Left colon (tissue), 2 donors: Measurements from ENCODE around the gene PRR35. TPM values are rescaled to one million over a fixed set of nuclear protein-coding genes. Genes with fewer than 3 reads are reported as not detected.
A peak's percentile ranks its signal among the peaks of the same experiment; 100 is the strongest.

Source experiments
- ATAC-seq: fragments of 200-7000 bp; cut with Tn5 transposase; one replicate; pipeline ENCODE4 v1.9.1; 2020; ENCODE audit warnings: mild to moderate bottlenecking, moderate library complexity
- DNase-seq, 2 donors: peaks; one replicate each; pipeline ENCODE4 v3.0.0-alpha.2; 2020
- intact Hi-C, 2 donors: fragments of 100-400 bp; cut with DNase I in 1 of 2; cut with micrococcal nuclease in 1 of 2; formaldehyde crosslinking; loops; one replicate each; pipeline versions ENCODE4 v1.11.2 to v1.14.0; 2022; cut with DNase I, micrococcal nuclease
- long read RNA-seq: library from polyadenylated mRNA; unstranded; transcript quantifications from one replicate; pipeline ENCODE4 v2.0.0, GENCODE V29; 2021
- total RNA-seq, 2 donors: library from RNA; stranded (reverse); fragmentation: NEBNext Ultra II Directional; extraction: Animal tissue kit (Norgen Biotek cat#: 25700); gene quantifications; one replicate each; pipeline ENCODE4 v1.2.1, GENCODE V29; 2021
- donor health status: DM: no; HTN: no; CAD: no.
- donor health status: DM: yes; HTN: yes; CAD: no.

PRR35 gene
- total RNA-seq, result not detected
- long read RNA-seq, result 0 reads

DNA sequence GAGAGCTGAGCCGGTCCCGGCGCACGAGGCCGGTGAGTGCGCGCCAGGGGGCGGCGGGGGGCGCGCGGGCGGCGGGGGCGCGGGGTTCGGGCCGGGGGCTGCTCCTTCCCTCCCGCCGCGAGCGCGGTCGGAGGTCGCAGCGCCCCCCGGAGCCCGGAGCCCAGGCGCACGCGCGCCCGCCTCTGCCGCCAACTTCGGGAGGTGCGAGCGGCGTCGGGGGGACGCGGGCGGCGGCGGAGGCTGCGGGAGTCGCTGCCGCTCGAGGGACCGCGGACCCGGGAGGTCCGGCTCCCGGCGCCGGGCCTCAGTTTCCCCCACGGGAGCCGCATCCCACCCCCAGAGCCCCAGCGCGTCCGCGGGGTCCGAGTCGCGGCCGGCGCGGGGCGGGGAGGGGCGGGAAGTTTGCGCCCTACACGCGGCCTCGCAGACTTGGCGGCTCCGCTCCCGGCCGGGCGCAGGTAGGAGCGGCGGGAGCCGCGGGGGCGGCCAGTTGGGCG is at the start of gene PRR35:
Gene PRR35 (plus strand): TSS at position 191 of the 497 bp plus-strand sequence. CDS start 2,901 bp downstream, outside the sequence.
- intact Hi-C loops, result no loop called here
- no peak for DNase-seq
- no peak for ATAC-seq

DNA sequence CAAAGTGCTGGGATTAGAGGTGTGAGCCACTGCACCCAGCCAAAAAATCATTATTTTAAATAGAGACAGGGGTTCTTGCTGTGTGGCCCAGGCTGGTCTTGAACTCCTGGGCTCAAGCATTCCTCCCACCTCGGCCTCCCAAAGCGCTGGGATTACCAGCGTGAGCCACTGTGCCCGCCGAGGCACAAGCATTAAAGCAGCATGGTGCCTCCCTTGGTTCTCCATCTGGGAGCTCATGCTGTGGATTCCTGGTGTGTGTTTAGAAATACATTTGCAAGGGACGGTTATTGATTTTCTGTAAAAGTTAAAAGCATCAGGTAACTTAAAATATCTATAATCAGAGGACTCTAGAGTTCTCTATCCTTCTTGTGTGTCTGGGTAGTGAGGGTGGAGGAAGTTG is 47.4 kb upstream of the PRR35 start:
- DNase-seq (no peak), ATAC-seq (no peak)

DNA sequence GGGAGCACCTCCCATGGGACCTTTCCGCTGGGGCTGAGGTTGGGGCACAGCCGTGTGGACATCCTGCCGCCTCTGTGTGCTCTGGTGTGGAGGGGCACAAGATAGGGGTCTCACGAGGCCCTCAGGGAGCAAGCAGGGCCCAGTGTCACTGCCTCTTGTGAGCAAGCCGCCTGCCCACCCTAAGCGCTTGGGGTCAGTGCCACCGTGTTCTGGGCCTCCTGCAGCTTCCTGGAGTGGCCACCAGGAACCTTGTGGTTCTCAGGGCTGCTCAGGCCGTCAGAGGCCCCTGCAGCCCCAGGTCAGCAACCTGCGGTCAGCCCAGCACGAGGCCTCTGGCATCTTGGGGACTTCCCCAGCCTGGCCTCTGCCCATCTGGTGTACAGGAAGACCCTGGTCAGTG is 46.2 kb upstream of the PRR35 start:
- DNase-seq (no peak), ATAC-seq (no peak)
- intact Hi-C loops, result no loop called here

More for the DNA sequence above, 47.4 kb upstream of the PRR35 start:
- intact Hi-C loops, result no loop called here

DNA sequence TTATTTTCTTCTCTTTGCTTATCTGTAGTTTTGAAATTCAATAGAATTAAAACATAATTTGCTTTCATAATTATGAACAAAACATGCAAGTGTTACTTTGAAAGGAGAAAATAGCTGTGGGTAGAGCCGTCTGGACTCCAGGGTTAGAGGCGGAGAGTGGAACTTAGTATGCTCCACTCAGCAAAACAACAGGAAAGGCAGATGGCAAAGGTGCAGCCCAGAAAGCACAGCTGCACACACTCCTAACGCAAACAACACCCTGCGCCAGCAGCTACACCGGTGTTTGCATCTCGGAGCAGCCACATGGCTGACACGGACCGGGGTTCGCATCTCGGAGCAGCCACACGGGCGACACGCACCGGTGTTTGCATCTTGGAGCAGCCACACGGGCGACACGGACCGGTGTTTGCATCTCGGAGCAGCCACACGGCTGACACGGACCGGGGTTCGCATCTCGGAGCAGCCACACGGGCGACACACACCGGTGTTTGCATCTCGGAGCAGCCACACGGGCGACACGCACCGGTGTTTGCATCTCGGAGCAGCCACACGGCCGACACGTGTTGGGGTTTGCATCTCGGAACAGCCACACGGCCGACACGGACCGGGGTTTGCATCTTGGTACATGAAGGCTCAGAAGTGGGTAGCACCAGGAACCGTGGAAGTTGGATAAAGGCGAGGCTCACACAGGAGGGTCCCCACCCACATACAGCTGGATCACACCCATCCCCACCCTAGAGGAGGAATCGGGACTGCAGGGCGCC is 44.8 kb upstream of the PRR35 start:
- ATAC-seq, result no peak
- DNase-seq, result no peak
- intact Hi-C loops, result no loop called here

DNA sequence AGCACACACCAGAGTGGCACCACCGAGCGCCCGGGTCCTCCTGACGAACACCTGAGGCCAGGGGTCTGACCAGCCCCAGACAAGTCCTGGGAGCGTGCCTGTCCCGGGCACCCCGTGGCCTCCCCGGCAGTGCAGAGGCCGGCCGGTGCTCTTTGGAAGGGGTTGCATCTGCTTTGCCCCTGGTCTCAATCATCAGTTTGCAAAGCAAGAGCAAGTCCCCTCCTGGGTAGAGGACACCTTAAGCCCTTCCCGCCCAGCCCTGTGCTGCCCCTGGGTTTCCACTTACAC is 44.3 kb upstream of the PRR35 start:
- ATAC-seq (no peak), DNase-seq (no peak)
- intact Hi-C loops, result no loop called here

DNA sequence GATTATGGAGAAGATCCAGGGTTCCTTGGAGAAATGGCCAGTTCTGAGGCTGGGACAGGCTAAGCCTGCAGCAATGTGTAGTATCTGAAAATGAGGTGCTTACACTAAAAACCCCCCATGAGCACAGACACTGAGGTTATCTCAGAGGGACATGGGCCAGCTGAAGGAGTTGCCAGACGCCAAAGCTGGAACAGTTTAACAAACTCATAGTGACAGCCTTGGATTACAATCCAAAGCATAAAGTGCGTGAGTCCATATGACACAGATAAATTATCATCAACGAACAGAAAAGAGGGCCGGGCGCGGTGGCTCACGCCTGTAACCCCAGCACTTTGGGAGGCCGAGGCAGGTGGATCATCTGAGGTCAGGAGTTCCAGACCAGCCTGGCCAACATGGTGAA is 43.9 kb upstream of the PRR35 start:
- no peak for DNase-seq
- intact Hi-C loops, result no loop called here
- ATAC-seq, result no peak

DNA sequence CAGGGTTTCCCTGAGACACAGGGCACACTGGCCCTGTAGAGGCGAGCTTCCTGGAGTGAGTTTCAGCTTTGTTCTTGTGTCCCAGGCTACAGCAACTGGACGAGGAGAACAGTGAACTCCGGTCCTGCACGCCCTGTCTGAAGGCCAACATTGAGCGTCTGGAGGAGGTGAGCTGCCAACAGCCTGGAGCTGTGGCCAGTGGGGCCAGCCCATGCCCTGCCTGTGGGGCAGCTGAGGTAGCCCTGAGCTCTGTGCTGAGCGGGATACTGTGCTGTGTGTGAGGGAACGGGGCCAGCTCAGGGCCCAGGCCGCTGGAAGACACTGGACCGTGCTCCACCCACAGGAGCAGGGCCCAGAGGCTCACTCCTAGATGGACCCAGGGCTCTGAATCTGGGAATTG is 41.3 kb upstream of the PRR35 start:
- ATAC-seq (no peak), DNase-seq (no peak)
- intact Hi-C loops, result no loop called here

DNA sequence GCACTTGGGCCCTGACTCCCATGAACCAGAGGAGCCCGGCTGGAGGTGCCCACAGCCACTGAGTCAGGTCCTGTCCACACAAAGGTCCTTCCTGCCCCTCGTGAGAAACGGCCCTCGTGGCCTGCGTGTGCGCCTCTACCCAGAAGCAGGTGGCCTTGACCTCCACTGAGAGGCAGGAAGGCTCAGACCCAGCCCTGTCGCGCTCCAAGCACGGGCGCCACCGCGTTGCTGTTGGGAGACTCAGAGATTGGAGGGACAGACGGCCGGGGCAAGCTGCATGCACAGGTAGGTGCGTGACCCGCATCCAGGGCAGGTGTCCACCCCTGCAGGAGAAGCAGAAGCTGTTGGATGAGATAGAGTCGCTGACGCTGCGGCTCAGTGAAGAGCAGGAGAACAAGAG is 40.8 kb upstream of the PRR35 start:
- DNase-seq, result no peak
- ATAC-seq, result no peak
- intact Hi-C loops, result no loop called here

DNA sequence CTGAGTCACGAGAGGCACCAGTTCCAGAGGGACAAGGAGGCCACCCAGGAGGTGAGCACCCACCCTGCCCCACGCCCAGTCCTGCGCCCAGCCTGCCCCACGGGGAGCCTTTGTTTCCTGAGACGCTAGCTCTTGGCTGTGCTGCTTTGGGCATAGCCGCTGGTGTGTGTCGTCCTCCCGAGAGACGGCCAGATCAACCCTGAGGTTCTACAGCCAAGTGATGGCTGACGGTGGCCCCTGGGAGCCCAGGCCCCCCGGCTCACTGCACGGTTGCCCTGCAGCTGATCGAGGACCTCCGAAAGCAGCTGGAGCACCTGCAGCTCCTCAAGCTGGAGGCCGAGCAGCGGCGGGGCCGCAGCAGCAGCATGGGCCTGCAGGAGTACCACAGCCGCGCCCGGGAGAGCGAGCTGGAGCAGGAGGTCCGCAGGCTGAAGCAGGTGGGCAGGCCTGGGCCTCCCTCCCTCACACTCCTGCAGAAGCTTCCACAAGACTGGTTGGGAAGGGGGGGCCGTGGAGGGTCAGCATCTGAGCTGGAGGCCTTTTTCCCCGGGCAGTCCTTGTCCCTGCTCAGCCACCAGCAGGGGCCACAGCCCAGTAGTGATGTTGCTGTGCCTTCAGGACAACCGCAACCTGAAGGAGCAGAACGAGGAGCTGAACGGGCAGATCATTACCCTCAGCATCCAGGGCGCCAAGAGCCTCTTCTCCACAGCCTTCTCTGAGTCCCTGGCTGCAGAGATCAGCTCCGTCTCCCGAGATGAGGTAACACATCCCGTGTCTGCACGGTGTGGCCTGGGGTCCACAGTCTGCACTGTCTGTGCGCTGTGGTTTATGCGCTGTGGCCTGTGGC is 40.1 kb upstream of the PRR35 start:
- DNase-seq (no peak), ATAC-seq (no peak)
- intact Hi-C loops, result no loop called here

DNA sequence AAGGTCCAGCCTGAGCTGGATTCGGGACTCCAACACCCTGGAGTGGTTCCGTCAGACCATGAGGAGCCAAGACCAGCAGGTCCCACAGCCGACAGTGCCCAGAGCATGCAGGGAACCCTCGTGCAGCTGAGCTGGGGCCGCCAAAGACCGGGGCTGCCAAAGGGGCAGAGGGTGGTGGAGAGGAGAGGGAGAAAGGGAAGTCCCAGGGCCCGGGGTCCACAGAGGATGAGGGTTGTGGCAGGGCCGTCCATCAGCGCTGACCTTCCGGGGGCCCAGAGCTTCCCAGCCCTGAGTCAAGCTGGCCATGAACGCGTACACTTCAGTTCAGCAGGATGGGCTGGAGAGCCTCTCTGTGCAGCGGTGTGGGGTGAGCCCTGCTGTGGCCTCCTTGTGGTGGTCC is 39.3 kb upstream of the PRR35 start:
- DNase-seq (no peak), ATAC-seq (no peak)
- intact Hi-C loops, result no loop called here

DNA sequence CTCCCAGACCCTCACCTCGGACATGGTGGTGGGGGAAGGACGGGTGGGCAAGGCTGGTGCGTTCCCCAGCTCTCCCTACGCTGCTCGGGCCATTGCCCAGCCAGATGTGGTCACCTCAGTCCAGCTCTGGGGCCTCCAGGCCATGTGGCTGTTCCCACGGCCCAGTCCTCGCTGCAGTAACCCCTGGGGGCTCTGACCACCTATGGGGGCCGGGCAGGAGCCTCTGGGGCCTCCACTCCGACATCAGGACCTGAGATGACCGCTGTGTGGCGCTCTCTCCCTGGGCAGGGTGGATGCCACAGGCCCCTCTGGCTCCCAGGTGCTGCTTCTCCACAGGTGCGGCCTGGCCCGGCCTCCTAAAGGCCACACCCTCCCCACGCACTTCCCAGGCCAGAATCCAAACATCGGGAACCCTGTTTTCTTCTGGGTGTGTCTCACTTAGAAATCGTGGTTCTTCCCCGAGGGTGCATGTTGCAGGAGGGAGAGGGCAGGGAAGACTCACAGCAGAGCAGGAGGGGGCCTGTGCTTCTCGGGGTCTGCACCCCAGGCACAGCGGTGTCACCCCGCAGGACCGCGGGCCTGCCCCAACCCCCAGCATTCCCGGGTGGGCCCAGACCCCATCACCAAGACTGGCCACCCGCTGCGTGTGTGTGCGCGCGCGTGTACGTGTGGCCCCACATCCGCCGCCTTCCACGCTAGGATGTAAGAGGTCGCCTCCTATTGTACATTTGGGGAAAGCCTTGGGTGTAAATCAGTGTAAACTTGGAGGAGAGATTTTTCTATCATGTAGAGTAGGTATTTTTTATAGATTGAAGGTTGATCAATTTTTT is 38.6 kb upstream of the PRR35 start:
- intact Hi-C loops, result no loop called here
- ATAC-seq (peak; percentile 82), DNase-seq (peak; percentile 75 to 88)

DNA sequence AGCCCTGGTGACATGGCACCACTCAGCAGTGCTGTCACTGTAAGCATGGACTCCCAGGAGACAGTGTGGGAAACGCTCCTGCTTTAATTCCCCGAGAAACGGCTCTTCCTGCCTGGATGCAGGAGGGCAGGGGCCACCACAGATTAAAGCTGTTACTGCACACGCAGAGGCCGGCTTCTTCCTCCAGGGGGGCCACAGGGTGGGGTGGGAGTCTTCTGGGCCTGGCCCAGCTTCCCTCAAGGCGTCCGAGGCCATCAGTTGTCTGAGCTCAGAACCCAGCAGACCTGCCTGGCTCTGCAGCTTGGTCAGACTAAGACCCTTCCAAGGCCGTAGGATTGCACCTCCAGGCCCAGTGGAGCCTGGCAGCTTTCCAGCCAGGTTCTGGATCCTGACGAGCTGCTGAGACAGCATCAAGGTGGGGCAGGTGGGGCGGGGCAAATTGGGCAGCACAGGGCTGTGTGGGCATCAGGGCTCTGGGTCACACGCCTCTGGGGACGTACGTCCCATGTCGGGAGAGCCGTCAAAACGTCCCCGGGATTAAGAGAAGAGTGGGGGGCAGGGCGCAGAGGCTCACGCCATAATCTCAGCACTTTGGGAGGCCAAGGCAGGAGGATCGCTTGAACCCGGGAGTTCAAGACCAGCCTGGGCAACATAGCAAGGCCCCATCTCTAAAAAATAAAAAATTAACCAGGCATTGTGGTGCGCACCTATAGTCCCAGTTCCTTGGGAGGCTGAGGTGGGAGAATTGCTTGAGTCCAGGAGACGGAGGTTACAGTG is 37.7 kb upstream of the PRR35 start:
- DNase-seq (no peak), ATAC-seq (no peak)
- intact Hi-C loops, result no loop called here

DNA sequence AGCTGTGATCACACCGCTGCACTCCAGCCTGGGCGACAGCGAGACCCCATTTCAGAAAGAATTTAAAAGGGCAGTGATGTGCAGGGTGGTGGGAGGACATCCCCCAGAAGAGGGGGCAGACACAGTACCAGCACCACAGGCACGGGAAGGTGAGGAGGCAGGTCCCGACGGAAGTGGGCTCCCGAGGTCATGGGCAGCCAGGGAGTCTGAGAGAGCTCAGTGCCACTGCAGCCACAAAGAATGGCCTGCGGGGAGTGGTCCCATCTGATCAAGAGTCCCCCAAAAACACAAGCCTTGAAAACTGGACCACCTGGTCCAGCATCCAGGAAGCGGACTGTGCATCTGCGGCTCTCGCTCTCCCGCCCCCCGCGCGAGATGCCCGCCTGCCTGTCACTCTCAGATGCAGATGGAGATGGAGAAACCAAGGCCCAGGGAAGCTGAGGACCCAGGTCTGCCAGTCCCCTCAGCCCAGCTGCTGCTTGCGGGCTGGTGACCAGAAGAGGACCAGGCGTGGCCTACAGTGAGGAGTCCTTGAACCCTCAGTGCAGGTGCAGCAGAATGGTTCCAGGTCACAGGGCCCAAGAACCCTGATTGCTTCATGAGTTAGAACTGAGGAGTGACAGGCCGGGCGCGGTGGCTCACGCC is 37.0 kb upstream of the PRR35 start:
- intact Hi-C loops, result no loop called here
- ATAC-seq, result no peak
- no peak for DNase-seq

DNA sequence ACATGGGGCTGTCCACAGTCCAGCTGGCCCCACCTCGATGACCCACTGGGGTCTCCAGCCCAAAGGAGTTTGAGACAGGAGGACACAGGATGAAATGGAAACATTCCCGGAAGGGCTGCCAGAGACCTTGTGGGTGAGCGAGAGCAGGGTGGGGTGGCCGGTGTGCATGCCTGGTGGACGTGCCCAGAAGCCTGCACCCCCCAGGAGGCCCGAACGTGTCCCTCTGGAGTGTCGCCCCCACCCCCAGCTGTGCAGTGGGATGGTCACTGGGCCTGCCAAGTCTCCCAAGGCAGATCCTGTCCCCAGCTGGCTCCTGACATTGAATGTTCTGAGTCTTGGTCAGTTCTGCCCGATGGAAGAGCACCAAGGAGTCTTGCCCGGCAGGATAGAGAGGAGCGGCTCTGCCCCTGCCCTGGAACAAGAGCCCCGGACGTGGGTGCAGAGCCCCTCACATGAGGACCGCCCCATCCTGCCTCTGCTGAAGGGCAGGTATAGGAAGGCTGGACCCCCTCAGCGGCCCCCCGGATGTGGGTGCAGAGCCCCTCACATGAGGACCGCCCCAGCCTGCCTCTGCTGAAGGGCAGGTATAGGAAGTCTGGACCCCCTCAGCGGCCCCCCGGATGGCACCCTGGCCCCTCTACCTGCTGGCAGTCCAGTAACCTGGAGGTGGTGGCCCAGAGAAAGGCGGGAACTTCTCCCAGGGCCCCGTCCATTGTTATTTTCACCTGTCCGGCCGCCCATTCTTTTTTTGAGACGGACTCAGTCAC is 35.7 kb upstream of the PRR35 start:
- intact Hi-C loops, result no loop called here
- DNase-seq (no peak), ATAC-seq (no peak)

DNA sequence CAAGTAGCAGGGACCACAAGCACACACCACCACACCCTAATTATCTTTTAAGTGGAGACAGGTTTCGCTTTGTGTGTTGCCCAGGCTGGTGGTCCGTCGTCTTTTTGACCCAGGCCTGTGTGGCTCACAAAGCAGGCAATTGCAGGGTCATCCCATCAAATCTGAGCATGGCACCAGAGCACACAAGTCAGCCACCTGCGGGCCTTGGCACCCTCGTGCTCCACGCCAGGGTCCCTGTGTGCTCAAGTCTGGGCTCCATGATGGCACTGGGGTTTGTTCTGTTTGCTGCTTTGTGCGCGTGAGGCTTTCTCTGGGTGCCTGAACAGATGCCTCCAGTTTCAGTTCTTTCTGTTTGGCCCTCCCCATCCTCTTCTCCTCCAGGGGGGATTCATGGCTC is 35.1 kb upstream of the PRR35 start:
- intact Hi-C loops, result no loop called here
- no peak for DNase-seq
- ATAC-seq, result no peak

DNA sequence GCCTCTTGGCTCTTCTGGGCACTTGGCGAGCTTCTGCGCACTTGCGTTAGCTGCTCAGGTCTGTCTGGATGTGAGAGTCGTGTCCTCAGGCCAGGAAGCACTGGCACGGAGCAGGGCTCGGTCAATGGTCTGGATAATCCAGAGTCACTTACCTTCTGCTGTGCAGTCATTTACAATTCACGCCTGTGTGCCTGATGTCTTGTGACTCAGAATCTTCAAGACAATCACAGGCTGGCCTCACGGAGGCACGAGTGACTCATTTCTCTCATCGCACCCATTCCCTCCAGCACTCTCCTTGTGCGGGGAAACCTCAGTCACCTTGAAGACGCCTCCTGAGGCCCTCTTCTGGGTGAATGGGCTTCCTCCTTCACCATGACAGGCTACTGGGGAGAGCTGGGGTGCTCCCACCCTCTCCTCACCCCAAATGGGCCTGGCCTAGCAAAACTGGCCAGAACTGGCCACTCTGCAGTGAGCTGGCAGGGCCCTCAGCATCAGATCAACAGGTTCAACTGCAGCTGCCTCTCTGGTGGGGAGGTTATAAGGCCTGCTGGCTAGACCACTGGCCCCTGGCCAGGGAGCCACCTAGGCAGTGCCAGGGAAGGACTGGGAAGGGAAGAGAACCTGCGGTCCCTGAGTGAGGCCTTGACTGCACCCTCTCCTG is 34.5 kb upstream of the PRR35 start:
- intact Hi-C loops, result no loop called here
- no peak for ATAC-seq

More for the DNA sequence above, 34.5 kb upstream of the PRR35 start:
- no peak for DNase-seq
